ENCODE measurements around the gene PNRC1.

GRCh38 chr6:89047473-89047872 lies 33.1 kb upstream of the PNRC1 start:
- no peak for TF ChIP-seq PATZ1 (CRISPR knock-in tag; IDR thresholded peaks at IDR 0.05; ENCODE audit: borderline replicate concordance)
- no peak for TF ChIP-seq ZFP30 (CRISPR knock-in tag; IDR thresholded peaks at IDR 0.05)
- no peak for TF ChIP-seq ZNF70 (CRISPR knock-in tag; IDR thresholded peaks at IDR 0.05)
- TF ChIP-seq ISL1 (CRISPR knock-in tag; IDR thresholded peaks at IDR 0.05): no peak
- no peak for TF ChIP-seq CSRNP3 (CRISPR knock-in tag; IDR thresholded peaks at IDR 0.05)
- TF ChIP-seq ZFP3 (CRISPR knock-in tag; IDR thresholded peaks at IDR 0.05): no peak
- TF ChIP-seq TCF4 (CRISPR knock-in tag; IDR thresholded peaks at IDR 0.05; ENCODE audit: borderline replicate concordance): no peak
- TF ChIP-seq CREB5 (CRISPR knock-in tag; IDR thresholded peaks at IDR 0.05; ENCODE audit: low read depth): no peak
- TF ChIP-seq GLIS3 (CRISPR knock-in tag; IDR thresholded peaks at IDR 0.05): no peak
- TF ChIP-seq TSHZ2 (CRISPR knock-in tag; IDR thresholded peaks at IDR 0.05): no peak
- TF ChIP-seq ARNTL (CRISPR knock-in tag; IDR thresholded peaks at IDR 0.05; ENCODE audit: borderline replicate concordance, low read depth): no peak
- no peak for TF ChIP-seq PPARA (CRISPR knock-in tag; IDR thresholded peaks at IDR 0.05; ENCODE audit: borderline replicate concordance)
- TF ChIP-seq RARB (CRISPR knock-in tag; IDR thresholded peaks at IDR 0.05): no peak
- TF ChIP-seq ESRRG (CRISPR knock-in tag; IDR thresholded peaks at IDR 0.05): no peak
